Ascending aorta (tissue), 2 donors: ENCODE data around the gene EHD2. TPM values are rescaled to one million over a fixed set of nuclear protein-coding genes. Genes with fewer than 3 reads are reported as not detected.

Experiments
- DNase-seq, 2 donors: peaks; one replicate each; pipeline ENCODE4 v3.0.0-alpha.2; 2019; ENCODE audit warnings: low spot score in 2 of 2
- H3K27ac ChIP-seq, 2 donors: fragments of 200-600 bp; sonication (generic); one replicate each; pipeline ENCODE4 v1.5.1; 2016 to 2017; ENCODE audit warnings: mild to moderate bottlenecking in 1 of 2
- H3K27me3 ChIP-seq: fragments of 200-600 bp; sonication (generic); one replicate; pipeline ENCODE4 v1.5.1; 2017
- H3K36me3 ChIP-seq, 2 donors: fragments of 200-600 bp; sonication (generic); one replicate each; pipeline ENCODE4 v1.5.1; 2016
- H3K4me1 ChIP-seq, 2 donors: fragments of 200-600 bp; sonication (generic); one replicate each; pipeline ENCODE4 v1.5.1; 2016 to 2017; ENCODE audit warnings: mild to moderate bottlenecking in 1 of 2
- H3K4me3 ChIP-seq, 2 donors: fragments of 200-600 bp; sonication (generic); one replicate each; pipeline ENCODE4 v1.5.1; 2016 to 2017; ENCODE audit warnings: mild to moderate bottlenecking in 1 of 2
- H3K9me3 ChIP-seq, 2 donors: fragments of 200-600 bp; sonication (generic); one replicate each; pipeline ENCODE4 v1.5.1; 2016
- CTCF ChIP-seq, 3 experiments: fragments of 200-600 bp in 2 of 3; fragments of 450-650 bp in 1 of 3; sonication (generic) in 2 of 3; IDR thresholded peaks; one replicate each; pipeline ENCODE4 v1.5.1; 2016 to 2019; ENCODE audit warnings: antibody characterized with exemption in 3 of 3, mild to moderate bottlenecking in 1 of 3, moderate library complexity in 1 of 3
- intact Hi-C: fragments of 100-400 bp; cut with DNase I; formaldehyde crosslinking; loops from one replicate; pipeline ENCODE4 v1.15.1; 2023
- total RNA-seq: library from RNA; depleted of rRNA; stranded (reverse); fragments of >200 nt; gene quantifications from one replicate; pipeline ENCODE4 v1.1.0, GENCODE V29; 2016

The EHD2 gene
- total RNA-seq, 1 donor from 2014 or later: 342 TPM

- TF ChIP-seq CTCF (IDR thresholded peaks at IDR 0.05): no peak
- DNase-seq: no peak
- Histone ChIP-seq H3K9me3 (no peaks in the 10 kb centered on the region), H3K4me3 (no peak overlapping the region), H3K27ac (no peak overlapping the region), H3K27me3 (no peaks in the 10 kb centered on the region), H3K36me3 (peaks cover 15 to 43% of the 10 kb centered on the region in 2 donors), H3K4me1 (peaks cover 0 to 3% of the 10 kb centered on the region in 2 donors)
- intact Hi-C loops: no loop called here
Observed at GRCh38 chr19:47671499-47671898, 41.7 kb upstream of the EHD2 start.

- H3K9me3 ChIP-seq: no peaks in the 10 kb centered on the region
- H3K27ac ChIP-seq: no peak overlapping the region
- no peak for DNase-seq
- H3K36me3 ChIP-seq: peaks cover 25 to 56% of the 10 kb centered on the region in 2 donors
- no peak for TF ChIP-seq CTCF (IDR thresholded peaks at IDR 0.05)
- intact Hi-C loops: no loop called here
- no peak overlapping the region for H3K4me3 ChIP-seq
- no peaks in the 10 kb centered on the region for H3K27me3 ChIP-seq
- no peaks in the 10 kb centered on the region for H3K4me1 ChIP-seq
Observed at GRCh38 chr19:47673426-47673825, 39.8 kb upstream of the EHD2 start.

DNA sequence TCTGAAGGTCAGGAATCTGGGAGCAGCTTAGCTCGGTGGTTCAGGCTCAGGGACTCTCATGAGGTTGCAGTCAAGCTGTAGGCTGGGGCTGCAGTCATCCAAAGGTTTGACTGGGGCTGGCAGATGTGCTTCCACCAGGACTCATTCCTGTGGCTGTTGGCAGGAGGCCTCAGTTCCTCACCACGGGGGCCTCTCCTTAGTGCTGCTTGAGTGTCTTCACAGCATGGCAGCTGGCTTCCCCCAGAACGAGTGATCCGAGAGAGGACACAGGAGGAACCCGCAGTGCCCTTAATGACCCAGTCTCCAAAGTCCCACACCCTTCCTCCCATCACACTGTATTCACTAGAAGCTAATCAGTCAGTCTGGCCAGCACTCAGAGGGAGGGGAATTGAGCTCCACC lies 38.7 kb upstream of the EHD2 start:
- Histone ChIP-seq H3K9me3 (no peaks in the 10 kb centered on the region), H3K27ac (no peak overlapping the region), H3K4me3 (no peak overlapping the region), H3K4me1 (no peaks in the 10 kb centered on the region), H3K36me3 (peaks cover 33 to 66% of the 10 kb centered on the region in 2 donors), H3K27me3 (no peaks in the 10 kb centered on the region)
- no peak for DNase-seq
- TF ChIP-seq CTCF (IDR thresholded peaks at IDR 0.05): no peak
- intact Hi-C loops: no loop called here

DNA sequence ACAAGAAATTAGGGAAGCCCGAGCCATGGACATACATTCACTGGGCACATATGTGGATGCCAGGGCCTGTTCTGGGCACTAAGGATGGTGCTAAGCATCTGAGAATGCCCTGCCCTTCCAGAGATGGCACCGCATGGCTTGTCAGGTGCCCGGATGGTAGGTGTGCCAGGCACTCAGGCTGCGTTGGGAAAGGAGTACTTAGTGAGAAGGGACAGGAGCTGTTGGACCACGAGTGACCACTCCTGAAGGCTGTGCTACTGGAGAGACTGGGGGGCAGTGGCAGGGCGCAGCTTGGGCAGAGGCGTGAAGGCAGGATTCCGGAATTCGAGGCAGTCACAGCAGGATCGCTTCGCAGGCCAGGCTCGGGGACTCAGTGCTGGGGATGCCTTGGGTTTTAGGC lies 38.0 kb upstream of the EHD2 start:
- Histone ChIP-seq H3K4me1 (no peaks in the 10 kb centered on the region), H3K4me3 (no peak overlapping the region), H3K9me3 (no peaks in the 10 kb centered on the region), H3K27me3 (no peaks in the 10 kb centered on the region), H3K27ac (no peak overlapping the region), H3K36me3 (peaks cover 41 to 68% of the 10 kb centered on the region in 2 donors)
- no peak for TF ChIP-seq CTCF (IDR thresholded peaks at IDR 0.05)
- DNase-seq: no peak
- intact Hi-C loops: no loop called here

DNA sequence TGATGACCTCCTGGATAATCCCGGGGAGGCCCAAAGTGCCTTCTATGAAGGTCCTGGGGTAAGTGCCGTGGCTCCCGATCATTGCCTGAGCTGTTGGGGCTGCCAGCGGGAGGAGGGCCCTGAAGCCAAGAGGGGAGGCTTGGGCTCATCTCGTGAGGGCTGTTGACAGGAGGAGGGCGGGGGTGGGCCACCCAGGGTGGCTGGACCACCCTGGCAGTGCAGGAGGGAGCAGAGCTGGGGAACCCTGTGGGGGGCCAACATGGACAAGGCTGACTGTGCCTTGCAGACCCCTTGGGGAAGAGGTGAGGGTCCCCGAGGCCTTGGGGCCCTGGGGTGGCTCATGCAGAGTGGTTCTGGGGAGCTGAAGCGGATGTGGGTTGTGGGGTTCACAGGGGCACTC lies 37.4 kb upstream of the EHD2 start:
- no peak for TF ChIP-seq CTCF (IDR thresholded peaks at IDR 0.05)
- H3K4me1 ChIP-seq: no peaks in the 10 kb centered on the region
- H3K36me3 ChIP-seq: peaks cover 47 to 69% of the 10 kb centered on the region in 2 donors
- intact Hi-C loops: no loop called here
- H3K9me3 ChIP-seq: no peaks in the 10 kb centered on the region
- H3K27me3 ChIP-seq: no peaks in the 10 kb centered on the region
- no peak overlapping the region for H3K27ac ChIP-seq
- no peak for DNase-seq
- H3K4me3 ChIP-seq: no peak overlapping the region

GRCh38 chr19:47676811-47677210 lies 36.4 kb upstream of the EHD2 start:
- intact Hi-C loops: no loop called here
- no peak for DNase-seq
- Histone ChIP-seq H3K4me3 (no peak overlapping the region), H3K27ac (no peak overlapping the region), H3K27me3 (no peaks in the 10 kb centered on the region), H3K36me3 (peaks cover 55 to 76% of the 10 kb centered on the region in 2 donors), H3K9me3 (no peaks in the 10 kb centered on the region), H3K4me1 (no peaks in the 10 kb centered on the region)
- TF ChIP-seq CTCF (IDR thresholded peaks at IDR 0.05): no peak
